Measurements from ENCODE around the gene RAB7A.
A peak's percentile ranks its signal among the peaks of the same experiment; 100 is the strongest.
"Not testable (repeated sequence)": the region's sequence is repeated elsewhere in the genome, so short reads cannot be mapped to it uniquely, and the experiment has no call there.

The RAB7A gene

GRCh38 chr3:128712848-128713247 is 13.1 kb upstream of the RAB7A start:
- DNase-seq = no peak

DNA sequence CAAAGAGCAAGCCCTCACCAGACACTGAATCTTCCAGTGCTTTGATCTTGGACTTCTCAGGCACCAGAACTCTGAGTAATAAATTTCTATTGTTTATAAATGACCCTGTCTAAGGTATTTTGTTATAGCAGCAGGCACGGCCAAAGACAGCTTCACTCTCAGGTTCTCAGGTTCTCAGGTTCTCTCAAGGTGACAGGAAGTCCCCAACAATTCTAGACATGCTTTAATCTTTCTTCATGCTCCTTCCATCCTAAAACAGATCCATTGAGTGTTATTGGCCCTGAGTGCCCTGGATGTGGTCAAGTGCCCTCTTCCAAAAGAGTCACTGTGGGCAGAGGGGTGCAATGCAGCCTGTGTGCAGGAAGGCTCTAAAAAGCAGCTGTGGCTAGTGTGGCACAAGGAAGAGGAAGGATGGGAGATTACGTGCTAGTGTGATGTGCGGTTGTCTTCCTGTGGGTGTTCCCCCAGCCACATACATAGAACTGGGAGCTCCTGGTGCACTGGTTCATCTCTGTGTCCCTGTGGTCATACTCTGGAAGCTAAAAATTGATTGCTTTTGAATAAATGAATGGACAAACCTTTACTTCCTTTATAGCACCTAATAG is 11.0 kb upstream of the RAB7A start:
- no peak for DNase-seq

DNA sequence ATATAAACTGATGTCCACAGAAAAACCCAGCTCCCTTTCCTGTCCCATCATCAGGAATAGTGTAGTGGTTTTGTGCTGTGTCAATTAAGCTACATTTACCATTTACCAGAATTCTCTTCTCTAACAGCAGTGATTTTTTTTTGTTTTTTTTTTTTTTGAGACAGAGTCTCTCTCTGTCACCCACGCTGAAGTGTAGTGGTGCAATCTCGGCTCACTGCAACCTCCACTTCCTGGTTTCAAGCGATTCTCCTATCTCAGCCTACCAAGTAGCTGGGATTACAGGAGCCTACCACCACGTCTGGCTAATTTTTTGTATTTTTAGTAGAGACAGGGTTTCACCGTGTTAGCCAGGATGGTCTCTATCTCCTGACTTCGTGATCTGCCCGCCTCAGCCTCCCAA is 7.1 kb upstream of the RAB7A start:
- DNase-seq = not testable (repeated sequence)

DNA sequence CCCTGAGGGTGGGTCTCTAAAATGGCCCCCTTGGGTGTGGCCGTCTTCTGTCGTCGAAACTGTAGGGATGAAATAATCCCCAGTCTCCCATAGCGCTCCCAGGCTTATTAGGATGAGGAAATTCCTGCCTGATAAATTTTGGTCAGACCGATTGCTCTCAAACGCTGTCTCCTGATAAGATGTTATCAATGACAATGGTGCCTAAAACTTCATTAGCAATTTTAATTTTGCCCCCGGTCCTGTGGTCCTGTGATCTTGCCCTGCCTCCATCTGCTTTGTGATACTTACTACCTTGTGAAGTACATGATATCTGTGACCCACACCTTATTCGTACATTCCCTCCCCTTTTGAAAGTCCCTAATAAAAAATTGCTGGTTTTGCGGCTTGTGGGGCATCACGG is 5.1 kb upstream of the RAB7A start:
- no peak for DNase-seq

GRCh38 chr3:128723477-128723876 is 2.5 kb upstream of the RAB7A start:
- no peak for DNase-seq

DNA sequence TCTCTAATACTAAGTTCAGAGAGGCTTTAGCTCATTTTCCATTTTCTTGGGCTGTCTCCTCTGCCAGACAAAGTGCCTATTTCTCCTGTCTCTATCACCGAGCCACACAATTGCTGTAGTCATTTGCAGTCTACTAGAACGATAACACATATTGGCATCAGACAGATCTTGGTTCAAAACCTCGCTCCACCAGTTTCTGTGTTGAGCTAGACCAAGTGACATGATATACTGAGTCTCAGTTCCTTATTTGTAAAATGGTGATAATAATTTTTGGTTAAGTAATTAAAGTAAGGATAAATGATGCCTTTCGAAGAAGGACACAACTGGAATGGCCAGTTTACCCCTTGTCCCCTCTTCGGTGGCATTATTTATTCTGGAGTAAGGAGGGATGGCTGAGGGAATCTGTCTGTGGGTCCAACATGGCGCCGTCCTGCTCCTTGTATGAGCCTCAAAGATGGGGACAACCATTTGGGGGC is 398 bp upstream of the RAB7A start:
- DNase-seq = no peak

GRCh38 chr3:128727059-128727458 is 1.1 kb downstream of the RAB7A start:
- DNase-seq = no peak

GRCh38 chr3:128727485-128727884 is 1.5 kb downstream of the RAB7A start:
- no peak for DNase-seq

DNA sequence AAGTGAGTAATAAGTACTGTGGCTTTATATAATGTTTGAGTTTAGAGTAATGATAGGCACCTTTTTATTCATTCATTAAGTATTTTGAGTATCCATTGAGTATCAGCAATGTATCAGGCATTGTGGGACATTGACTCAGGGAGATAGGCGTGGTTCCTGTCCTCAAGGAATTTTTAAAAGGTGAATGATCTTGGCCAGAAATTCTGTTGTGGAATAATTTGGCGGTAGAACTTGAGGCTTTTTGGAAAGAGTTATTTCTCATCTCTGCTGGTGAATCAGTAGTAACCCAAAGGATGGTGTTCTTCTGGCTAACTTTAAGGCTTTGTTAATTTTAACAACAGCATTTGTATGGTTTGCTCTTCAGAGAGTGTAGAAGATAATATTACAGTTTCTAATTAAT is 2.0 kb downstream of the RAB7A start:
- no peak for DNase-seq

DNA sequence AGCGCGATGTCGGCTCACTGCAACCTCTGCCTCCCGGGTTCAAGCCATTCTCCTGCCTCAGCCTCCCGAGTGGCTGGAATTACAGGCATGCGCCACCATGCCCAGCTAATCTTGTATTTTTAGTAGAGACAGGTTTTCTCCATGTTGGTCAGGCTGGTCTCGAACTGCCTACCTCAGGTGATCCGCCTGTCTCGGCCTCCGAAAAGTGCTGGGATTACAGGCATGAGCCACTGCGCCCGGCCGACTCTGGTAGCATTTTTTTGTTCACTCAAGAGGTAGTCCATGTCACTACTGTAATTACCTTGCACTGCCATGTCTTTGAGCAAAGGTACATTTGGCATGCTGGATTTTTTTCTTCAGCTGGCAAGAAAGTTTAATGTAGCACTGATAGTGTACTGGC is 2.5 kb downstream of the RAB7A start:
- not testable (repeated sequence) for DNase-seq

DNA sequence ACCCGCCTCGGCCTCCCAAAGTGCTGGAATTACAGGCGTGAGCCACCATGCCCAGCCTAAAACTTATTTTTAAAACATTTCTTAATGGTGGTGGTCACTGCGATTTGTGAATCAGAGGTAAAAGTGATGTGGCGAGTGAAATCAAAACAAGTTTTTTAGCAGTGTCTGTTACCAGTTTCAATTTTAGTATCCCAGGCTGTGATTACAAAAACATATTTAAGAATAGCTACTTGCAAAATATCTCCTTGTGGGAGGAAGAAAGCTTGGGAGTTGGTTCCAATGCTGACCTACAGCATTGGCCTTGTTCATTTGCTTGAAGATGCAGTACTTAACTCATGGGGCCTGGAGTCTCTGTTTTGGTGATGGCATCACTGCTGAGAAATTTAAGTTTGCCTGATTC is 4.5 kb downstream of the RAB7A start:
- no peak for DNase-seq

- no peak for DNase-seq
Measured at GRCh38 chr3:128734523-128735189, 8.7 kb downstream of the RAB7A start.

- DNase-seq = no peak
Measured at GRCh38 chr3:128735287-128735686, 9.3 kb downstream of the RAB7A start.

- no peak for DNase-seq
Measured at GRCh38 chr3:128735884-128736283, 9.9 kb downstream of the RAB7A start.

DNA sequence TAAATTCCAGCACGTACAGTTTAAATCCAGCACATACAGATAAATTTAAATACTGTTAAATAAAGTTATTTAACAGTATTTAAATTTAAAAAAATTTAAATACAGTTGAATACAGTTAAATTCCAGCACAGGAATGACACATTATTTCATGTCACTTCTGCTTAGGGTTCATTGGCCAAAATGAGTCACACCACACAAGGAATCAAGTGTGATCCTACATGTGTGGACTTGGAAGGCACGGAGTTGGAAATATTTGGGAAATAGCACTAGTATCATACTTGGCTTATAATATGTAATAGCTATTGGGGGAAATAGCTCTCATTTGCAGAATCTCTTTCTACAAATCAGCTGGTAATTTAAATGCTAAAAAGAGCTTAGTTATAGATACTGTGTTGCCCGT is 10.6 kb downstream of the RAB7A start:
- no peak for DNase-seq

DNA sequence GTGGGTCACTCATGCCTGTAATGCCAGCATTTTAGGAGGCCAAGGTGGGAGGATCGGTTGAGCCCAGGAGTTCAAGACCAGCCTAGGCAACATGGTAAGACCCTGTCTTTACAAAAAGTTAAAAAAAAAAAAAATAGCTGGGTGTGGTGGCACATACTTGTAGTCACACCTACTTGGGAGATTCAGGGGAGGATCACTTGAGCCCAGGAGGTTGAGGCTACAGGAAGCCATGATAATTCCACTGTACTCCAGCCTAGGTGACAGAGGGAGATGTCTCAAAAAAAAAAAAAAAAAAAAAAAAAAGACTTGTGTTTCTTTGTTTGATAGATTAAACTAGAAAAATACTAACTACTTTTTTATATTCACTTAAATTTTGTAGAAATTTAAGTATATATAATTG is 14.6 kb downstream of the RAB7A start:
- DNase-seq = no peak

- no peak for DNase-seq
Measured at GRCh38 chr3:128742821-128743594, 17.0 kb downstream of the RAB7A start.

GRCh38 chr3:128745742-128746141 is 19.8 kb downstream of the RAB7A start:
- DNase-seq = no peak

DNA sequence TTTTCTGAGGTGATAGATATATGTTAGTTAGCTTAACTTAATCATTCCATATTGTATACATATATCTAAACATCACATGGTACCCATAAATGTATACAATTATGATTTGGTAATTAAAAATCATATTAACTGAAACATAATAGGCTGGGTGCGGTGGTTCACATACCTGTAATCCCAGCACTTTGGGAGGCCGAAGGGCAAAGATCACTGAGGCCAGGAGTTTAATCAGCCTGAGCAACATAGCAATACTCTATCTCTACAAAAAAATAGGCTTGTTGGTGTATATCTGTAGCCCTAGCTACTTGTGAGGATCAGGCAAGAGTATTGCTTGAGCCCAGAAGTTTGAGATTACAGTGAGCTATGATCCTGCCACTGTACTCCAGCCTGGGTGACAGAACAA is 20.9 kb downstream of the RAB7A start:
- DNase-seq = no peak

DNA sequence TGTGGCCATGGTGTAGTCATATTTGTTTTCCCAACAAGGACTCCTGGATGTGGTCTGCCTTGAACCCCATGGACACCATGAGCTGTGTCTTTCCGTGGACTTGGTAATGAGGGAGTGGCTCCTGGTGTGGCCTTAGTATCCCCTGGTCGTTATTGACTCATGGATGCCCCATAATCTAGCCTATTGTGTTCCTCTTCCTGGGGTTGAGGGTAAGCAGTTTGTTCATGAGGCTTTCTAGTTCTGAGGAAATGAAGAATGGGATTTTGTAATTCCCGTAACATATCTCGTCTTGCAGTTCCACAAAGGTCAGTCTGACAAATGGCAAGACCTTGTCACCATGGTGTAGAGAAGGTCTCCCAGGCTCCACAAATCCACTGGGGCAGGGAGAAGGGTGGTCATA is 22.6 kb downstream of the RAB7A start:
- DNase-seq = no peak

GRCh38 chr3:128749035-128749434 is 23.1 kb downstream of the RAB7A start:
- DNase-seq = no peak

GRCh38 chr3:128749561-128749960 is 23.6 kb downstream of the RAB7A start:
- DNase-seq = not testable (repeated sequence)

DNA sequence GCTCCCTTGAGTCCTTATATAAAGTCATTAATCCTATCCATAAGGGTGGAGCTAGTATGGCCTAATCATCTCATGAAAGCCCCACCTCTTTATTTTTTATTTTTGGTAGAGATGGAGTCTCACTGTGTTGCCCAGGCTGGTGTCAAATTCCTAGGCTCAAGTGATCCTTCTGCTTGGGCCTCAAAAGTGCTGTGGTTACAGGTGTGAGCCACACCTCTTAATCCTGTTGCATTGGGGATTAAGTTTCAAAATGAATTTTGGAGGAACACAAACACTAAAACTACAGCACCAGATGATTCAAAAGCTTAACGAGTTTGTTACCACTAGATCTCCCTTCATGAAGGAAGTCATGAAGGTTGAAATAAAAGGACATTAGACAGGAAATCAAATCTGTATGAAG is 27.7 kb downstream of the RAB7A start:
- peak; percentile 39 for DNase-seq

DNA sequence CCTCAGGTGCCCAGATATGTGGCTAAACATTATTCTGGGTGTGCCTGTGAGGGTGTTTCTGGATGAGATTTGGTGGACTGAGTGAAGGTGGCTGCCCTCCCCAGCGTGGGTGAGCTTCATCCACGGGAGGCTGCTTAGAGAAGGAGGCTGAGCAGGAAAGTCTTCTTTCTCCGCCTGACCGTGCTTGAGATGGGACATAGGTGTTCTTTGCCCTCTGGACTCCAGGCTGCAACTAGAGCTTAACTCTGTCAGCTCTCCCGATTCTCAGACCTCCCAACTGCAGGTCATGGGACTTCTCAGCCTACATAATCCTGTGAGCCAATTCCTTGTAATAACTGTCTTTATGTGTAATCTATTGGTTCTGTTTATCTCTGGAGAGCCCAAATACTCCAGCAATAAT is 34.1 kb downstream of the RAB7A start:
- no peak for DNase-seq
